Measurements from ENCODE around the gene YPEL3.

- TF ChIP-seq GATA2 (IDR thresholded peaks at IDR 0.05; ENCODE audit: low read depth, low read length): no peak
- no peak for TF ChIP-seq GATA3 (IDR thresholded peaks at IDR 0.05; ENCODE audit: low read depth, low read length)
Measured at GRCh38 chr16:30063893-30064728, 31.9 kb downstream of the YPEL3 start.

All from SH-SY5Y (cell line).